Stimulated activated CD4-positive, alpha-beta T cell treated with anti-CD3 and anti-CD28 coated beads, Interleukin-1b, Interleukin-23, amount 100 ng/mL, for 24 hours (primary cell): Measurements from ENCODE around the gene COA8.

Source experiments
- DNase-seq, 4 experiments: peaks; one replicate each; pipeline ENCODE4 v3.0.0-alpha.2; 2020; ENCODE audit warnings: low read depth in 4 of 4, low spot score in 1 of 4

The COA8 gene

GRCh38 chr14:103547941-103548462, 14.8 kb upstream of the COA8 start:
- no peak for DNase-seq

- no peak for DNase-seq
Observed at GRCh38 chr14:103548463-103549351, 14.1 kb upstream of the COA8 start.

- no peak for DNase-seq
Observed at GRCh38 chr14:103549361-103550311, 13.1 kb upstream of the COA8 start.

GRCh38 chr14:103550451-103551337, 12.1 kb upstream of the COA8 start:
- DNase-seq: no peak

- no peak for DNase-seq
Observed at GRCh38 chr14:103551338-103551762, 11.4 kb upstream of the COA8 start.

GRCh38 chr14:103552011-103552845, 10.5 kb upstream of the COA8 start:
- no peak for DNase-seq

GRCh38 chr14:103552846-103553210, 9.9 kb upstream of the COA8 start:
- no peak for DNase-seq

GRCh38 chr14:103555559-103556337, 7.0 kb upstream of the COA8 start:
- DNase-seq: no peak

- no peak for DNase-seq
Observed at GRCh38 chr14:103556946-103557758, 5.6 kb upstream of the COA8 start.

GRCh38 chr14:103558071-103558882, 4.5 kb upstream of the COA8 start:
- no peak for DNase-seq

- DNase-seq: no peak
Observed at GRCh38 chr14:103559766-103560165, 3.0 kb upstream of the COA8 start.

- DNase-seq: no peak
Observed at GRCh38 chr14:103560691-103561090, 2.1 kb upstream of the COA8 start.

- peak in 1 of 4 experiments; percentile 25 for DNase-seq
Observed at GRCh38 chr14:103561381-103562178, 1.2 kb upstream of the COA8 start.

- DNase-seq: no peak
Observed at GRCh38 chr14:103562179-103562428, 656 bp upstream of the COA8 start.

GRCh38 chr14:103563226-103563620, 463 bp downstream of the COA8 start:
- no peak for DNase-seq

- no peak for DNase-seq
Observed at GRCh38 chr14:103563844-103564505, 1.2 kb downstream of the COA8 start.
